GM21390 (cell line): ENCODE data around the gene TRAPPC10.

Experiments
- ATAC-seq: cut with Tn5 transposase; IDR thresholded peaks from one replicate; pipeline ENCODE4 v1.9.1; 2021; ENCODE audit not compliant: unreplicated experiment

The TRAPPC10 gene

GRCh38 chr21:44027607-44028286, 15.6 kb downstream of the TRAPPC10 start:
- ATAC-seq, result no peak

DNA sequence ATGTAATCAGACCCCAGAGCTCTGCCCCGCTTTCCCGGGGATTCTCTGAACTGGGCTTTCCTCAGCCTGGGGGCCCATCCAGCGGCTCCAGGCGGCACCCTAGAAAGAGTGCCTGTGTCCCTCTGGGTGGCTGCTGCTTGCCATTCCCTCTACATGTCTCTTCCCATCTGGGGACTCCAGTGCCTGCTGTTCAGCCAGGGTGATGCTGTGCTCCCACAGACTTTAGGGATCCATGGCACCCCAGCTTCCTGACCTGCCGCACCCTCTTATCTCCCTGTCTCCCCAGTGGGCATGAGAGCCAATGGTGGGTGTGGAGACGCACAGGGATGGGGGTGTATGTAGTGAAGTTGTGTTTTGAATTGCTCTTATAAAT, 16.2 kb downstream of the TRAPPC10 start:
- ATAC-seq, result no peak

DNA sequence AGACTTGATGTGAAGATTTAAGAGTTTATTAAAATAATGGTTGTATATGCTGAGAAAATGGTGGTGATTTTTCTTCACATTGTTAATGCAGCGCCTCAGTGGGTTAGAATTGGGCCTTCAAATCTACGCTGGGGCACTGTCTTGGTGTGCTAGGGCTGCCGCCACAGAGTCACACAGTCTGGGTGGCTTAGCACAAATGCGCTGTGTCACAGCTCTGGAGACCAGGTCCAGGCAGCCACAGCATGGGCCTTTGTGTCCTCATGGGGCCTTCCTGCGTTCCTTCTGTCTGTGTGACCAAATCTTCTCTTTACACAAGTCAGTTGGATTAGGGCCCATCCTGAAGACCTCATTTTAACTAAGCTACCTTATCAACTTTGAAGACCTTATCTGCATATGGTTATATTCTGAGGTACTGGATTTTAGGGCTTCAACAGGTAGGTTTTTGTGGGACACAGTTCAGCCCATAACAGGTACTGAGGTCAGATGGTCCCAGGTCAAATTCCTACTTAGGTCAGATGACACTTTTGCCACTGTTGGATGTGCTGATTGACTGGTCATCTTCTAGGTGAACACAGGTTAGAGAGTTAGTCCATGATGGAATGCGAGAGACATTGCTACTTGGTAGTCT, 17.5 kb downstream of the TRAPPC10 start:
- ATAC-seq, result no peak

DNA sequence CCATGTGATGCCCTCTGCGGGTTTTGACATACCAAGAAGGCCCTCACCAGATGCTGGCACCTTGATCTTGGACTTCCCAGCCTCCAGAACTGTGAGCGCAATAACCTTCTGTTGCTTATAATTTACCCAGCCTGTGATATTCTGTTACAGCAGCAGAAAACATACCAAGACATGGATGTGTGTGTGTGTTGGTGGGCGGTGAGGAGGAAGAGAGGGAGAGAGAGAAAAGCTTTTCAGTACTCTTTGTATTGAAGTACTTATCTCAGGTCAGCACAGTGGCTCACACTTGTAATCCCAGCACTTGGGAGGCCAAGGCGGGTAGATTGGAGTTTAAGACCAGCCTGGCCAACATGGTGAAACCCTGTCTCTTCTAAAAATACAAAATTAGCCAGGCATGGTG, 23.1 kb downstream of the TRAPPC10 start:
- ATAC-seq, result no peak

DNA sequence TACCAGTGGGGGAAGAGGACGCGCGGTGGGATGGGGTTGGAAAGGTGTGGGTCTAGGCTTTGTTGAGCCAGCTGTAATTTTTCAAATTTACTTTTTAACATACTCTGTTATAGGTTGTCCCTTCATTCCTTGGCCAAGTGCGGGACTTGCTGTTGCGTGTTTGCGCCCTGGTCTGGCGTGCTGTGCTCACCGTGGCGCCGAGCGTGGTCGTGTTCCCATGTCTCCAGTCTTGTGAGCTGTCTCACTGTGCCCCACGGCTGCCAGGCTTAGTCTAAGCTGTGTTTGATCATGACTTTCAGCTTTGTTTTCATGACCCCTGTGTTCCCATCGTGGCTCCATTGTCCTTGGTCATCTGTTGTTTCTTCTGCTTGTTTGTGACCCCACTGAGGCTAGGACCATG, 26.0 kb downstream of the TRAPPC10 start:
- ATAC-seq, result no peak

- ATAC-seq, result no peak
Measured at GRCh38 chr21:44039828-44040227, 27.7 kb downstream of the TRAPPC10 start.

- no peak for ATAC-seq
Measured at GRCh38 chr21:44043613-44044012, 31.5 kb downstream of the TRAPPC10 start.

GRCh38 chr21:44046734-44047133, 34.6 kb downstream of the TRAPPC10 start:
- ATAC-seq, result no peak

DNA sequence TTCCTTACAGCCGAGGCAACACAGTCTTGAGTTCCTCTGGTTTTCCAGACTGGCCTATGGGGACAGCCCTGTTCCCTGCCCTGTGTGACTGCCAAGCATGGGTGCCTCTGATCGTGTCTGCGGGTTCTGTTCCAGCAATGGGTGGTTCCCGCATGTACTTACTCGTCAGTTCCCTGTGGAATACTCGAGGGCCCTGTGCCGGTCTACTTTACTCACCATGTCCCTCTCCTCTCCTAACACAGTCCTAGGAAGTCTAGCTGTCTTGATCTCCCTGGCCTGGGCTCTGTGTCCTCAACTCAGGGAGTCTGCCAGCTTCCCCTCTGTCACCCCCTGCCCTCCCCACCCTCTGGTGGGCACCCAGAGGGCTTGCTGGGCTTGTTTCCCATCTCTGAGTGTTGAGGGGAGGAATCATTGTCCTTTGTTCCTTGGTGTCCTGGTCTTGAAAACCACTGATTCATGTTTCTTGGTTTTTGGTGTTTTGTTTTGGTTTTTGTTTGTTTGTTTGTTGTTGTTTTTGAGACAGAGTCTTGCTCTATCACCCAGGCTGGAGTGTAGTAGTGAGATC, 36.0 kb downstream of the TRAPPC10 start:
- no peak for ATAC-seq

GRCh38 chr21:44049182-44049581, 37.1 kb downstream of the TRAPPC10 start:
- ATAC-seq, result no peak

DNA sequence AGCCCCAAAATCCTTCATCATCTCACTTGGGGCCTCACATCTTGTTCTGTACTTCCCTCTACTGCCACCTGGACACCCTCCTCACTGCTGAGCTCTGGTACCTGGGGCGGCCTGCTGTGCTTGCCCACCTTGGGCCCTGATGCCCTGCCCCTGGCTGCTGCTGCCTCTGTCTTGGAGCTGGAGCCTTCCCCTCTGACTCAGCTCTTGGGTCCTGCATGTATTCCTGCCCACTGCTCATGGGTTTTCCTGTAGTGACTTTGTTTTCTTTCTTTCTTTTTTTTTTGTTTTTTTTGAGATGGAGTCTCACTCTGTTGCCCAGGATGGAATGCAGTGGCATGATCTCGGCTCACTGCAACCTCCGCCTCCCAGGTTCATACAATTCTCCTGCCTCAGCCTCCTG, 37.5 kb downstream of the TRAPPC10 start:
- ATAC-seq, result no peak

DNA sequence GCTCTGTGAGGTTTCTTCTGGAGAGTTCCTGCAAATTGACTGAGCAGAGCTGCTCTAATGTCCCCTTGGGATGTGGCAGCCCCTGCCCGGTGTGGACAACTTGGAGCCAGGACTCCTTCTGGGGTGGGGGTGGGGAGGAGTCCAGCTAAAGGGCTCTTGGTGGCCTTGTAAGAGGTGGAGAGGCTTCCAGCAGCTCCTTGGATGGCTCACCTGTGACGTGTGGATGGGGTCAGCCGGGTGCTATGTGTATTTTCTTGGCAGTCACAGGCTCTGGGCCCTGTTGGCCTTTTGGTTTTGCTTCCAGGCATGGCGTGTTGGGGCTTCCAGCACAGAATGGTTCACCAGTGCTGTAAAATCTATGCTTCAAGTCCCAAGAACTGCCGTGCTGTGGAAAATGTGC, 38.2 kb downstream of the TRAPPC10 start:
- ATAC-seq, result no peak

DNA sequence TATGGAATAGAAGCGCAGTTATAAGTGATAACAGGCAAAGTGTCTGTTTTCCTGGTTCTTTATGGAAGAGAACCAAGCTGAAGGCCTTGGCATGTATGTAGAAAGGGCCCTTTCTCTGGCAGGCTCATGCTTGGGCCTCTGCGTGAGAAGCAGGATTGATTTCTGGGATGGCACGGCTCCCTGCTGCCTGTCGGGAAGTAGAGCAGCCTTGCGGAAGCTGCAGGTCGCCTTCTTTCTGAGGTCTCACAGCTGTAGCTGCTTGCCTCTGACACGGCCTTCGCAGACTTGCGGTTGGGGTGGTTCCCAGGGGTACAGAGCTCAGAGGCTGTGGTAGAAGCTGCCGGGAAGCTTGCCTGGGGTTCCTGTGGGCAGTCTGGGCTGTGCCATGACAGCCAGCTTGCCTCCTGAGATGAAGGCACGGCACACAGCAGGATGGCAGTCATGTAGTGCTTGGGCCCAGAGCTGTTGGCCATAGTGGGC, 39.4 kb downstream of the TRAPPC10 start:
- ATAC-seq, result no peak

DNA sequence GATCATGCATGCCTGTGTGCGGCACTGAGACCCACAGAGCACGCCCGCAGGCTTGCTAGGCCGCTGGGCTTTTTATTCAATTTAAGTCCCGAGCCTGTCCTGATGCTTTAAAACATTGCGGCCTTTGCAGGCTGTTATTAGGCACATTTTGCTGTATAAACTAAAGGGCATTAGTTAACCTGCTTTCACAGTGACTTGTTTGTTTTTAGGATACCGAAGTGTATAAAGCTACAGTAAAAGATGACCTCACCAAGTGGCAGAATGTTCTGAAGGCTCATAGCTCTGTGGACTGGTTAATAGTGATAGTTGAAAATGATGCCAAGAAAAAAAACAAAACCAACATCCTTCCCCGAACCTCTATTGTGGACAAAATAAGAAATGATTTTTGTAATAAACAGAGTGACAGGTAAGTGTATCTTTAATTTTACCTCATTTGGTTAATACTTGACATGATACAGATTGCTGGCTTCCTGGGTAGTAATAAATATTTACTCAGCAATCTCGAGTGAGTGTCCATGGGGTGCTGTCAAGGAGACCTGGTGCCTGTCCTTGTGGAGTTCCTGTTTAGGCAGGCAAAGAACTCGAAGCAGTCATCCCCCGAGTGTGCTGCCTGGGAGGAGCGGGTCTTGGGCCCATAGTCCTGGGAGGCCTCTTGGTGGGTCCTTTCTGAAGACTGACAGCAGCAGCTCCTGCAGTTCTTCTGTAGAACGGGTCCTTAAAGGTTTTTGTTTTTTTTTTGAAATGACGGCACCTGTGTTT, 40.1 kb downstream of the TRAPPC10 start:
- no peak for ATAC-seq

DNA sequence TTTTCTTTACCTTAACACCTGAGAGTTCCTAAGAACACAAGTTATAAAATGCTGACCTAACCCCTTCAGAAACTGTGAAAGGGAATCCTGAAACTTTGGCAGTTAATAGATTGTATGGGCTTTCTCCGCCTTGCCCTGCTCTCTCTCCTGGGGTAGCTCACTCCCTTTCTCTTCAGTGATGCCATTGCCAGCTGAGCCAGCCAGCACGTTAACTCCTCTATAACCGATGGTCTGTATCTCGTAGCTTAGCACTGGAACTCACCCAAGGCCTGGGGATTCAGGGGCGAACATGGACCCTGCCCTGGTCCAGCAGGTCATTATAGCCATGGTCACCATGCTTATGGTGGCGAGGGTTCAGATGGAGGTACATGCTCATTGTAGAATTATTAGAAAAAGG, 40.7 kb downstream of the TRAPPC10 start:
- ATAC-seq, result no peak

GRCh38 chr21:44053567-44053966, 41.5 kb downstream of the TRAPPC10 start:
- ATAC-seq, result no peak

GRCh38 chr21:44054710-44055109, 42.6 kb downstream of the TRAPPC10 start:
- ATAC-seq, result no peak

GRCh38 chr21:44057055-44057454, 44.9 kb downstream of the TRAPPC10 start:
- no peak for ATAC-seq

- ATAC-seq, result no peak
Measured at GRCh38 chr21:44057960-44058651, 46.0 kb downstream of the TRAPPC10 start.

DNA sequence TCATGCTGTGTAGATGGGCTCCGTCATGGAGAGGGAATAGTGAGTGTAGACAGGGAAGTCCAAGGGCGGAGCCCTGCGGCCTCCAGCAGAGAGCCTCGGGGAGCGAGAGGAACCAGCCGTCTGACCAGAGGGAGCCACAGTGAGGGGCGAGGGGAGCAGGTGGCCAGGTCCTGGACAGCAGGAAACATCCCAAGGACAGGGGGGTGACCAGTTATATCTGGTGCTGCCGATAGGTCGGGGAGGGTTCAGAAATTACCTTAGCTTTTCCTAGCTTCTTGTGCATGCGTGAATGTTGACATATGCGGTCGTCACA, 46.5 kb downstream of the TRAPPC10 start:
- no peak for ATAC-seq

- ATAC-seq, result no peak
Measured at GRCh38 chr21:44058981-44059380, 46.9 kb downstream of the TRAPPC10 start.
